Liver (tissue), 9 donors: ENCODE measurements around the gene KIAA1217. TPM values are rescaled to one million over a fixed set of nuclear protein-coding genes. Genes with fewer than 3 reads are reported as not detected.
A peak's percentile ranks its signal among the peaks of the same experiment; 100 is the strongest.

ENCODE experiments used
- DNase-seq: peaks from one replicate; pipeline ENCODE4 v3.0.0-alpha.2; 2017; ENCODE audit warnings: low spot score
- H3K27ac ChIP-seq, 2 donors: one replicate each; pipeline ENCODE4 v1.7.0; 2013; ENCODE audit warnings: inconsistent platforms in 2 of 2, low read length in 2 of 2, control low read depth in 1 of 2, low read depth in 1 of 2, mild to moderate bottlenecking in 1 of 2
- H3K27me3 ChIP-seq, 4 donors: one replicate each; pipeline versions ENCODE4 v1.6.1 to v1.7.0; 2013; ENCODE audit warnings: low read length in 3 of 4, inconsistent platforms in 1 of 4, mild to moderate bottlenecking in 1 of 4, moderate library complexity in 1 of 4; ENCODE audit not compliant: control insufficient read depth in 4 of 4, insufficient read depth in 4 of 4
- H3K36me3 ChIP-seq, 4 donors: one replicate each; pipeline versions ENCODE4 v1.6.1 to v1.7.0; 2013; ENCODE audit warnings: low read length in 3 of 4, mild to moderate bottlenecking in 3 of 4, low read depth in 1 of 4, moderate library complexity in 1 of 4; ENCODE audit not compliant: control insufficient read depth in 4 of 4, insufficient read depth in 3 of 4
- H3K4me1 ChIP-seq, 4 donors: one replicate each; pipeline versions ENCODE4 v1.6.1 to v1.7.0; 2013; ENCODE audit warnings: low read length in 3 of 4, mild to moderate bottlenecking in 3 of 4, moderate library complexity in 1 of 4; ENCODE audit not compliant: control insufficient read depth in 4 of 4, insufficient read depth in 4 of 4
- H3K4me3 ChIP-seq, 3 donors: one replicate each; pipeline versions ENCODE4 v1.6.1 to v1.7.0; 2013; ENCODE audit warnings: low read length in 3 of 3, control low read depth in 1 of 3, low read depth in 1 of 3, mild to moderate bottlenecking in 1 of 3
- H3K9ac ChIP-seq, 2 donors: one replicate each; pipeline ENCODE4 v1.7.0; 2013; ENCODE audit warnings: low read length in 2 of 2, mild to moderate bottlenecking in 2 of 2, moderate library complexity in 2 of 2, control low read depth in 1 of 2, low read depth in 1 of 2
- H3K9me3 ChIP-seq, 4 donors: one replicate each; pipeline versions ENCODE4 v1.6.1 to v1.7.0; 2013; ENCODE audit warnings: low read length in 3 of 4; ENCODE audit not compliant: control insufficient read depth in 4 of 4
- FOXA2 ChIP-seq: IDR thresholded peaks from 2 replicates; pipeline ENCODE4 v1.6.1; 2016; ENCODE audit warnings: antibody characterized with exemption
- GABPA ChIP-seq, 2 donors: IDR thresholded peaks in 1 of 2; conservative IDR thresholded peaks in 1 of 2; 2 replicates each; pipeline ENCODE4 v1.6.1; 2016; ENCODE audit warnings: antibody characterized with exemption in 2 of 2, mild to moderate bottlenecking in 1 of 2, moderate library complexity in 1 of 2
- HNF4A ChIP-seq, 2 donors: conservative IDR thresholded peaks; 2 replicates each; pipeline ENCODE4 v1.6.1; 2016; ENCODE audit warnings: antibody characterized with exemption in 2 of 2, mild to moderate bottlenecking in 2 of 2
- HNF4G ChIP-seq: IDR thresholded peaks from 2 replicates; pipeline ENCODE4 v1.6.1; 2016; ENCODE audit warnings: antibody characterized with exemption
- JUND ChIP-seq, 2 donors: IDR thresholded peaks; 2 replicates each; pipeline ENCODE4 v1.6.1; 2016; ENCODE audit warnings: antibody characterized with exemption in 2 of 2
- NR2F2 ChIP-seq: IDR thresholded peaks from 2 replicates; pipeline ENCODE4 v1.6.1; 2016; ENCODE audit warnings: antibody characterized with exemption
- RAD21 ChIP-seq, 2 donors: IDR thresholded peaks; 2 replicates each; pipeline ENCODE4 v1.6.1; 2016; ENCODE audit warnings: antibody characterized with exemption in 2 of 2, mild to moderate bottlenecking in 2 of 2
- SP1 ChIP-seq: IDR thresholded peaks from 2 replicates; pipeline ENCODE4 v1.6.1; 2018; ENCODE audit warnings: antibody characterized with exemption, mild to moderate bottlenecking
- TAF1 ChIP-seq: conservative IDR thresholded peaks from 2 replicates; pipeline ENCODE4 v1.6.1; 2016; ENCODE audit warnings: antibody characterized with exemption, mild to moderate bottlenecking
- YY1 ChIP-seq: IDR thresholded peaks from 2 replicates; pipeline ENCODE4 v1.6.1; 2016; ENCODE audit warnings: antibody characterized with exemption, mild to moderate bottlenecking
- WGBS: extraction: QIAGEN DNeasy Blood & Tissue Kit; methylation state at CpG from one replicate; pipeline ENCODE4 v1.1.7; 2013; 5-methylcytosine and 5-hydroxymethylcytosine counted together
- polyA plus RNA-seq, 2 donors: library from polyadenylated mRNA; stranded (reverse) in 1 of 2; unstranded in 1 of 2; fragments of 200-250 nt in 1 of 2; fragments of >200 nt in 1 of 2; fragmentation: Nextera tagmentation in 1 of 2; extraction: Ambion mirVana in 1 of 2; gene quantifications; one replicate each; pipeline versions ENCODE4 v1.2.1 to v1.2.3, GENCODE V29; 2013 to 2015
- total RNA-seq, 2 donors: library from RNA; depleted of rRNA; stranded (reverse); fragments of >200 nt; gene quantifications; one replicate each; pipeline ENCODE4 v1.2.3, GENCODE V29; 2014
- TF ChIP-seq, protein P1 (sequence below): IDR thresholded peaks from 2 replicates; pipeline ENCODE4 v1.6.1; 2016; ENCODE audit warnings: antibody characterized with exemption
- TF ChIP-seq, protein P2 (sequence below): IDR thresholded peaks from 2 replicates; pipeline ENCODE4 v1.6.1; 2016; ENCODE audit warnings: antibody characterized with exemption, mild to moderate bottlenecking
- TF ChIP-seq, protein P3 (sequence below): IDR thresholded peaks from 2 replicates; pipeline ENCODE4 v1.6.1; 2016; ENCODE audit warnings: antibody characterized with exemption
- TF ChIP-seq, protein P4 (sequence below): fragments of 150-350 bp; IDR thresholded peaks from 2 replicates; pipeline ENCODE4 v1.5.1; 2017; ENCODE audit warnings: improper control_type of control experiment, low read depth, low read length; ENCODE audit not compliant: missing input control
- donor health status: healthy.
- donor health status: healthy.
- donor health status: healthy.
- donor health status: healthy.
- donor health status: healthy.

KIAA1217 gene
- total and polyA plus RNA-seq, 4 donors: 4.5 to 12.8 (median 6.8) TPM

DNA sequence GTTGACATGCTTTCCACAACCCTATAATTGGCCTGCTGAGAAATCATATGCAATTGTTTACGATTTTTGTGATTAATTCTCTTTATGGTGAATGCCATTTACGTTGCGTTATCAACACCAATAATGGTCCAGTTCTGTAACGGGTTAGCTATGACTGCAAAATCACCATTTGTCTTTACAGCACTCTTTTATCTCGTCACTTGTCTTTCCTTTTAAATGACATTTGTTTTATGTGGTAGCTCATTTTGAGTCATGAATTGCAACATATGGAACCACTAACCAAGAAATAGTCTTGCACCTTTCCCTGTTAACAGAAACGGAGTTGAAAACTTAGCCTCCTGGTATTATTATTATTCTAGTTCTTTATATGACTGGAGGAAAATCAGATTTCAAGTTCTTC, 3.1 kb upstream of the KIAA1217 start:
- Histone ChIP-seq H3K4me1 (peaks cover 0 to 18% (median 11%) of the 10 kb centered on the region in 4 donors), H3K27ac (no peak overlapping the region), H3K36me3 (no peaks in the 10 kb centered on the region), H3K9ac (no peak overlapping the region), H3K9me3 (no peaks in the 10 kb centered on the region), H3K27me3 (no peaks in the 10 kb centered on the region), H3K4me3 (no peak overlapping the region)
- 85% methylated on average over 6 of the region's 6 CpGs for WGBS
- no peak for DNase-seq
- TF ChIP-seq NR2F2 (no peak), SP1 (no peak), RAD21 (IDR thresholded peaks at IDR 0.05) (no peak), TAF1 (no peak), FOXA2 (no peak), HNF4G (no peak), GABPA (IDR thresholded peaks at IDR 0.05 in 1 of 2, conservative IDR thresholded peaks at IDR 0.05 in 1 of 2) (no peak), HNF4A (conservative IDR thresholded peaks at IDR 0.05) (no peak)
- TF ChIP-seq, protein P1, sequence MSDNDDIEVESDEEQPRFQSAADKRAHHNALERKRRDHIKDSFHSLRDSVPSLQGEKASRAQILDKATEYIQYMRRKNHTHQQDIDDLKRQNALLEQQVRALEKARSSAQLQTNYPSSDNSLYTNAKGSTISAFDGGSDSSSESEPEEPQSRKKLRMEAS: no peak
- TF ChIP-seq, protein P2, sequence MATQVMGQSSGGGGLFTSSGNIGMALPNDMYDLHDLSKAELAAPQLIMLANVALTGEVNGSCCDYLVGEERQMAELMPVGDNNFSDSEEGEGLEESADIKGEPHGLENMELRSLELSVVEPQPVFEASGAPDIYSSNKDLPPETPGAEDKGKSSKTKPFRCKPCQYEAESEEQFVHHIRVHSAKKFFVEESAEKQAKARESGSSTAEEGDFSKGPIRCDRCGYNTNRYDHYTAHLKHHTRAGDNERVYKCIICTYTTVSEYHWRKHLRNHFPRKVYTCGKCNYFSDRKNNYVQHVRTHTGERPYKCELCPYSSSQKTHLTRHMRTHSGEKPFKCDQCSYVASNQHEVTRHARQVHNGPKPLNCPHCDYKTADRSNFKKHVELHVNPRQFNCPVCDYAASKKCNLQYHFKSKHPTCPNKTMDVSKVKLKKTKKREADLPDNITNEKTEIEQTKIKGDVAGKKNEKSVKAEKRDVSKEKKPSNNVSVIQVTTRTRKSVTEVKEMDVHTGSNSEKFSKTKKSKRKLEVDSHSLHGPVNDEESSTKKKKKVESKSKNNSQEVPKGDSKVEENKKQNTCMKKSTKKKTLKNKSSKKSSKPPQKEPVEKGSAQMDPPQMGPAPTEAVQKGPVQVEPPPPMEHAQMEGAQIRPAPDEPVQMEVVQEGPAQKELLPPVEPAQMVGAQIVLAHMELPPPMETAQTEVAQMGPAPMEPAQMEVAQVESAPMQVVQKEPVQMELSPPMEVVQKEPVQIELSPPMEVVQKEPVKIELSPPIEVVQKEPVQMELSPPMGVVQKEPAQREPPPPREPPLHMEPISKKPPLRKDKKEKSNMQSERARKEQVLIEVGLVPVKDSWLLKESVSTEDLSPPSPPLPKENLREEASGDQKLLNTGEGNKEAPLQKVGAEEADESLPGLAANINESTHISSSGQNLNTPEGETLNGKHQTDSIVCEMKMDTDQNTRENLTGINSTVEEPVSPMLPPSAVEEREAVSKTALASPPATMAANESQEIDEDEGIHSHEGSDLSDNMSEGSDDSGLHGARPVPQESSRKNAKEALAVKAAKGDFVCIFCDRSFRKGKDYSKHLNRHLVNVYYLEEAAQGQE: no peak

DNA sequence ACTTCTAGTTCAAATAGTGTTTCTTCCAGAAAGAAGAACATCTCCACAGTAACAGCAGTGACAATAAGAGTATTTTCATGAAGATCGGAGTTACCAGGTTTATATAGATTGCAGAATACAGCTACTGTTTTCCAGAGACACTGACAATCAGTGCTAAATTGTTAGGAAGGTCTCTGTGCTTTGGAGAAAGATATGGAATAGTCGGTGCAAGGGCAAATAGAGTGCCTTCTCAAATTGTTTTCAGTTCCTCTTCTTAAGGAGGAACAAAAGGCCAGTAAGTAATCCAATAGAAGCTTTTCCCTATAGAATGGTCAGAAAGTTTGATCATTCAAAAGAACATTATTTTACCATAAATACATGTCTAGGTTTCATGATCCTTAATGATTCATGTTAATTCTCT, 2.6 kb upstream of the KIAA1217 start:
- no peaks in the 10 kb centered on the region for H3K36me3 ChIP-seq
- DNase-seq: no peak
- H3K27ac ChIP-seq: peak overlapping the region; percentile 25 to 79
- 80% methylated on average over 2 of the region's 2 CpGs for WGBS
- peaks cover 0 to 18% (median 11%) of the 10 kb centered on the region in 4 donors for H3K4me1 ChIP-seq
- TF ChIP-seq HNF4G: no peak
- no peak for TF ChIP-seq NR2F2
- no peak overlapping the region for H3K9ac ChIP-seq
- no peaks in the 10 kb centered on the region for H3K9me3 ChIP-seq
- H3K27me3 ChIP-seq: no peaks in the 10 kb centered on the region
- no peak overlapping the region for H3K4me3 ChIP-seq

DNA sequence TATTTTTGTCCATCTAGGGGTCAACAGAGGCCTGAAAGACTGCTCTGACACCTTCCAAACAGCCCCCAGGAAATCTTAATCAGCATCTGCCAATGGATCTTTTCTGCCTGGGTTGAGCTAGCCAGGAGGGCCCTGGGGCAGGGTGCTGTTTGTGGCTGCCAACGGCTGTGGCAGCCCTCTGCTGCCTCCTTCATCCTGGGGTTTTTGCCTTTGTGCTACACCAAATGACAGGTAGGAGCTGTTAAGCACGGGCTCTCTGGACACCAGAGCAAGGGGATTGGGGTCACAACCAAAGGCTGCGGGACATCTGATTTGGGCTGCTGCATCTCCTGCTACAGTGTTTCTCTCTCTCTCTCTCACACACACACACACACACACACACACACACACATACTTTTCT, 2.0 kb upstream of the KIAA1217 start:
- H3K9me3 ChIP-seq: no peaks in the 10 kb centered on the region
- 82% methylated on average over 3 of the region's 3 CpGs for WGBS
- H3K27me3 ChIP-seq: no peaks in the 10 kb centered on the region
- no peak for DNase-seq
- TF ChIP-seq NR2F2: no peak
- TF ChIP-seq FOXA2: no peak
- TF ChIP-seq SP1: no peak
- TF ChIP-seq YY1: no peak
- TF ChIP-seq RAD21 (IDR thresholded peaks at IDR 0.05): no peak
- TF ChIP-seq, protein P2: no peak
- TF ChIP-seq, protein P3, sequence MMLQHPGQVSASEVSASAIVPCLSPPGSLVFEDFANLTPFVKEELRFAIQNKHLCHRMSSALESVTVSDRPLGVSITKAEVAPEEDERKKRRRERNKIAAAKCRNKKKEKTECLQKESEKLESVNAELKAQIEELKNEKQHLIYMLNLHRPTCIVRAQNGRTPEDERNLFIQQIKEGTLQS: no peak
- TF ChIP-seq GABPA (IDR thresholded peaks at IDR 0.05 in 1 of 2, conservative IDR thresholded peaks at IDR 0.05 in 1 of 2): no peak
- TF ChIP-seq, protein P4, sequence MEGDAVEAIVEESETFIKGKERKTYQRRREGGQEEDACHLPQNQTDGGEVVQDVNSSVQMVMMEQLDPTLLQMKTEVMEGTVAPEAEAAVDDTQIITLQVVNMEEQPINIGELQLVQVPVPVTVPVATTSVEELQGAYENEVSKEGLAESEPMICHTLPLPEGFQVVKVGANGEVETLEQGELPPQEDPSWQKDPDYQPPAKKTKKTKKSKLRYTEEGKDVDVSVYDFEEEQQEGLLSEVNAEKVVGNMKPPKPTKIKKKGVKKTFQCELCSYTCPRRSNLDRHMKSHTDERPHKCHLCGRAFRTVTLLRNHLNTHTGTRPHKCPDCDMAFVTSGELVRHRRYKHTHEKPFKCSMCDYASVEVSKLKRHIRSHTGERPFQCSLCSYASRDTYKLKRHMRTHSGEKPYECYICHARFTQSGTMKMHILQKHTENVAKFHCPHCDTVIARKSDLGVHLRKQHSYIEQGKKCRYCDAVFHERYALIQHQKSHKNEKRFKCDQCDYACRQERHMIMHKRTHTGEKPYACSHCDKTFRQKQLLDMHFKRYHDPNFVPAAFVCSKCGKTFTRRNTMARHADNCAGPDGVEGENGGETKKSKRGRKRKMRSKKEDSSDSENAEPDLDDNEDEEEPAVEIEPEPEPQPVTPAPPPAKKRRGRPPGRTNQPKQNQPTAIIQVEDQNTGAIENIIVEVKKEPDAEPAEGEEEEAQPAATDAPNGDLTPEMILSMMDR: no peak
- TF ChIP-seq, protein P1: no peak
- TF ChIP-seq JUND (IDR thresholded peaks at IDR 0.05): no peak
- H3K4me3 ChIP-seq: no peak overlapping the region
- peak overlapping the region; percentile 69 to 79 for H3K27ac ChIP-seq
- peak overlapping the region in 1 of 2 donors; percentile 12 for H3K9ac ChIP-seq
- no peaks in the 10 kb centered on the region for H3K36me3 ChIP-seq
- H3K4me1 ChIP-seq: peaks cover 0 to 18% (median 11%) of the 10 kb centered on the region in 4 donors
